GM19240 (cell line): ENCODE measurements around the gene SHROOM1.
A peak's percentile ranks its signal among the peaks of the same experiment; 100 is the strongest.

Source experiments
- DNase-seq: peaks from one replicate; pipeline ENCODE4 v3.0.0; 2011; ENCODE audit warnings: low spot score; ENCODE audit not compliant: insufficient read length

The SHROOM1 gene

GRCh38 chr5:132778129-132778528 is 52.3 kb downstream of the SHROOM1 start:
- no peak for DNase-seq

DNA sequence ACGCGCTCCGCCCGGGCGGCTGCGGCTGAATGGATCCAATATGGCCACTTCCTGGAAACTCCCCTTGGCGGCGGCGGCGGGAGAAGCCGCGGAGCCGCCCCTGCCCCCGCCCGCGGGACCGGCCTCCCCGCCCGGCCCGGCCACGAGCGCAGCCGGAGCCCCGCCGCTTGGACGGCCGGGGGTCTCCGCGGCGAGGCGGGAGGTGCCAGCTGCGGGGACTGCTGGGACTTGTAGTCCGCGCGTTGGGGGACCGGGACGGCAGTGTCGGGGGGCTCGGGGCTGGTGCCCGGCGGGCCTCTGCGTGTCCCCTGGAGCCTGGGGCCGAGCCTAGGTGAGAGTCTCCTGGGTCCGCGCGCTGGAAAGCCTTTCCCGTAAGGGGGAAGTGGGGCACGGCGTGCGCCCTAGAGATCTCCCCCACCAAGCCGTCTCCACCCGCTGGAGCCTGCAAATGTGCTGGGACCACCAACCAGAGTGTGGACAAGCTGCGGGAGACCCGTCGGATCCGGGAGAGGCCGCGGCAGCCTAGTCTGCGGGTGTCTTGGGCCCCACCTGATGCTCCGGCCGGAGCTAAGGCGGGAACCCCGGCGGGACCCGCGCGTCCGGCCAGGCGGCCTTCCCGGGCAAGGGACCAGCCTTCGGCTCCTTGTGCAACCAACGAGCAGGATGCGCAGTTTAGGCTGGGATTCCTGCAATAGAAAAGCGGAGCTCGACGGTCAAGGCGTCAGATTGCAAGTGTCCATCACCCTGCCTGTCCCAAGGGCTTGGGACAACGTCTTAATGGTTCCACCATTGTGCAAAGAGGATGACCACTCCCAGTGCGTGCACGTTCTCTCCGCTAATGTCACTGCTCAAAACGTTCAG is 53.0 kb downstream of the SHROOM1 start, which contains the start of gene SEPTIN8:
Gene SEPTIN8 (minus strand): TSS at position 31 of the 861 bp plus-strand sequence. CDS start 102 bp downstream, outside the sequence.
- DNase-seq: peak; percentile 56

- no peak for DNase-seq
These were observed 53.6 kb downstream of the SHROOM1 start for GRCh38 chr5:132776938-132777208.

- no peak for DNase-seq
These were observed 54.1 kb downstream of the SHROOM1 start for GRCh38 chr5:132776131-132776937.

DNA sequence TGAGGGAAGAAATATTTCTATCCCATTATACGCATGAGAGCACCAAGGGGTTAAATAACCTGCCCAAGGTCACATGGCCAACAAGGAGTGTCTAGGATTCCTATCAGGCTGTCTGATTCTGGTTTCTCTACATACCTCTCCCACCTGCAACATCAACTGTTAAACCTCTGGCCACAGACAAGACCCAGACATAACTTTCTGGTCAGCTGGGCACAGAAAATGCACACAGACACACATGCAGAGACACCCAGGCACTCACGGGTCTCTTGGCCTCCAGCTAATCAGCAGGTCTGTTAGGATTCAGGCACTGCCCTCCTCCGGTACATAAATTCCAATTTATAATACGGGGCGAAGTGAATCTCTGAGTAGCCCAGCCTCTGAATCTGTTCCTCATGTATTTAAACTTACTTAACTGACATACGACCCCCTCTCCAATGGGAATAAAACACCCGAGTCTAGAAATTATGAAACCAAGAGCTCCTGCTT is 54.9 kb downstream of the SHROOM1 start:
- no peak for DNase-seq

DNA sequence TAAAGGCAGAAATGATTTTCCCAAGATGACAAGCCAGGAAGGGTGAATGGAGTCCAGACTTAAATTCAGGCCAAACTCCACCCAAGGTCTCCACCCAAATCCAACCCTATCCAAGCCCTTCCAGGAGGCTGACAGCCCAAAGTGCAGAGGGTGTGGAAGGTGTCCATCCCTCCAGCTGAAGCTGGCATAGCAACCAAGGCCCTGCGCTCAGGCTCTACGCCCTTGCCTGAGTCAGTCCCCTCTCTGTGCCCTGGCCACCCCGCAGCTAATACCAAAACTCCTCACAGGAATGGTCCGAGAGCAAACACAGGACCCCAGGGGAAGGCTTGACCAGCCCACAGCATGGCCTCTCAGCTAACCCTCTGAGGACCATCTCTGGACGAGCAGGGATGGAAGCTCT is 55.6 kb downstream of the SHROOM1 start:
- no peak for DNase-seq

DNA sequence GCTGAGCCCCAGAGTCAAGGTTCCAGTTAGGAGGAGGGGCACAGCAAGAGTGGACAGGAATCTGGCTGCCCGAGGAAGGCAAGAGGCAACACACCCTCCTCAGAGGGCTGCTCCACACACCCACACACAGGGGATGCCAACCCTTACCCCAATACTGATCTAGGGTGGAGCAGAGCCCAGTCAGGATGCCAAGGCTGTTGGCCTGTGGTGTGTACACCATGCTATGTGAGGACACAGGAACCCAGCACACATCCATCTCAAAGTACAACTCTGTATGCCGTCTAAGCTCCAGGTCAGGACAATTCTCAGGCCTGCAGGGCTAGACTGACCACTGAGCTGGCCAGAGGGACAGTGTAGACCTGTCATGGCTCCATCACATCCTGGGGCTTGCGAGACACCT is 56.0 kb downstream of the SHROOM1 start:
- DNase-seq: no peak

DNA sequence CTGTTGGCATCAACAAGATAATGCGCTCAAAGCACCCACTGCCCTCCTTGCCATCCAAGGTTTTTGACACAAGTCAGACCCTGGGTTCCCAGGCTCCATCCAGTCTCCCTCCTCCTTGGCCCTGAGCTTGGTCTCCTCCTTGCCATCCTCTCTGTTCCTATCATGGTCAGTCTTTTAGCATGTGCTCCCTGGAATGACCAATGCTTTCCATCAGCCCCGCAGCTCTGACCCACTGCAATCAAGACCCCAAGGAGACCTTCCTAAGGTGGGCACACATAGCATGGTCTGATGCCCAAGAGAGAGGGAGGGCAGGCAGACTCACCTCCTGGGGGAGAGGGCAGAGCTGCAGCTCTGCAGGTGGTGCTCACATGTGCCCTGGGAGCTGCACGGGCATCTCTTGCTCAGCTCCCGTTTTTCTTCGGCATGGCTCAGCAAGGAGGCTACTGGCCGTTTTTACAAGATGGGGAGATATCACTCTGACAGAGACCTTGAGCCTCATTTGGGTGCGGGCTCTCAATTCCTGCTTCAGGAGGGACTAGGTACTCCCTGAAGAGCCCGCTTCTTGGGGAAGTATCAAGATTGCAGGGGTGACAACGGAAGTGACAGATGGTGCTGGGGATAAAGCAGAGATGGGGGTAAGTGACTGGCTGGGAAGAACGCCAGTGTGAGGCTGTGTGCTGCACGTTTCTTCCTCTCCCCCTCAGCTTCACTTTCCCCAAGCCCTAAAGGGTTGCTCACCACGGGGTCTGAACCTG is 56.7 kb downstream of the SHROOM1 start:
- no peak for DNase-seq

- no peak for DNase-seq
These were observed 57.3 kb downstream of the SHROOM1 start for GRCh38 chr5:132773114-132773513.

- no peak for DNase-seq
These were observed 58.0 kb downstream of the SHROOM1 start for GRCh38 chr5:132772291-132773070.
